Measurements from ENCODE around the gene GALNT17. TPM values are rescaled to one million over a fixed set of nuclear protein-coding genes. Genes with fewer than 3 reads are reported as not detected.

Gene GALNT17
- polyA plus RNA-seq, 1 donor (not counting 4 experiments of a cell fraction or from before 2014, with no cell fraction given), result not detected

DNA sequence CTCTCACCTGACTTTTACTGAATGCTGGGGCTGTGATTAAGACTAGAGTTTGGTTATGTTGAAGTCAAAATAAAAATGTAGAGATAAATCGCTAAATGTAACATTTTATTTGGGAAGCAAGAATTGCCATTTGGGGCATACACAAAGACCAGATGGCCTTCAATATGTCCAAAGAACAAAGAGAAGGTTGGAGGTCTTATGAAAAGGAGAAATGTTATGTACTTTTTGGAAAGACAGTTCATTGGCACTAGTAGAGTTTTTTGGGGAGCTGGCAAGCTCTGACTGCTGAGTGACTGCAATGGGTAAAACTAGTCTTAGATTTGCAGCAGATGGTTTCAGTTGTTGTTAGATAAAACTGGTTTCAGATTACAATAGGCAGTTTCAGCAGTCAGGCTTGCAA lies 35.6 kb upstream of the GALNT17 start:
- no peak for DNase-seq (ENCODE audit: low read depth, low spot score)
- TF ChIP-seq, protein P1, sequence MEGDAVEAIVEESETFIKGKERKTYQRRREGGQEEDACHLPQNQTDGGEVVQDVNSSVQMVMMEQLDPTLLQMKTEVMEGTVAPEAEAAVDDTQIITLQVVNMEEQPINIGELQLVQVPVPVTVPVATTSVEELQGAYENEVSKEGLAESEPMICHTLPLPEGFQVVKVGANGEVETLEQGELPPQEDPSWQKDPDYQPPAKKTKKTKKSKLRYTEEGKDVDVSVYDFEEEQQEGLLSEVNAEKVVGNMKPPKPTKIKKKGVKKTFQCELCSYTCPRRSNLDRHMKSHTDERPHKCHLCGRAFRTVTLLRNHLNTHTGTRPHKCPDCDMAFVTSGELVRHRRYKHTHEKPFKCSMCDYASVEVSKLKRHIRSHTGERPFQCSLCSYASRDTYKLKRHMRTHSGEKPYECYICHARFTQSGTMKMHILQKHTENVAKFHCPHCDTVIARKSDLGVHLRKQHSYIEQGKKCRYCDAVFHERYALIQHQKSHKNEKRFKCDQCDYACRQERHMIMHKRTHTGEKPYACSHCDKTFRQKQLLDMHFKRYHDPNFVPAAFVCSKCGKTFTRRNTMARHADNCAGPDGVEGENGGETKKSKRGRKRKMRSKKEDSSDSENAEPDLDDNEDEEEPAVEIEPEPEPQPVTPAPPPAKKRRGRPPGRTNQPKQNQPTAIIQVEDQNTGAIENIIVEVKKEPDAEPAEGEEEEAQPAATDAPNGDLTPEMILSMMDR (optimal IDR thresholded peaks at IDR 0.05 in 1 of 3, IDR thresholded peaks at IDR 0.05 in 1 of 3, conservative IDR thresholded peaks at IDR 0.05 in 1 of 3; ENCODE audit: extremely low read depth in 1 of 3, insufficient read depth in 2 of 3, low read length in 3 of 3), result no peak
- no peak for TF ChIP-seq EZH2 (IDR thresholded peaks at IDR 0.05; ENCODE audit: low read length)
- Histone ChIP-seq H3K9me3 (ENCODE audit: control insufficient read depth, low read depth, low read length) (peaks cover 3% of the 10 kb centered on the region), H3K9me1 (ENCODE audit: control insufficient read depth, extremely low read depth, insufficient read depth, low read length) (no peaks in the 10 kb centered on the region), H3K36me3 (ENCODE audit: control insufficient read depth in 2 of 2, extremely low read depth in 1 of 2, insufficient read depth in 2 of 2, low read length in 2 of 2) (no peaks in the 10 kb centered on the region), H3K79me2 (ENCODE audit: control insufficient read depth, insufficient read depth, low read length) (no peaks in the 10 kb centered on the region), H3K4me1 (ENCODE audit: control insufficient read depth, extremely low read depth, insufficient read depth, low read length) (no peaks in the 10 kb centered on the region), H3K4me2 (ENCODE audit: control insufficient read depth, extremely low read depth, insufficient read depth, low read depth, low read length) (no peak overlapping the region), H4K20me1 (ENCODE audit: control insufficient read depth, extremely low read depth, insufficient read depth, low read length) (no peaks in the 10 kb centered on the region), H3K9ac (ENCODE audit: control insufficient read depth, extremely low read depth, insufficient read depth, low read length) (no peak overlapping the region), H2AFZ (ENCODE audit: control insufficient read depth, low read length) (no peak overlapping the region), H3K27ac (ENCODE audit: control insufficient read depth, insufficient read depth, low read length) (no peak overlapping the region), H3K27me3 (ENCODE audit: control insufficient read depth, extremely low read depth, insufficient read depth, low read length) (no peaks in the 10 kb centered on the region), H3K4me3 (ENCODE audit: control insufficient read depth in 2 of 3, extremely low read depth in 1 of 3, insufficient read depth in 2 of 3, low read depth in 1 of 3, low read length in 3 of 3) (no peak overlapping the region)
- dilution Hi-C loops (cut with MboI; ENCODE audit: extremely low pct_ligation_motif_present, low sequenced_read_pairs), result no loop called here
- FAIRE-seq, result no peak

DNA sequence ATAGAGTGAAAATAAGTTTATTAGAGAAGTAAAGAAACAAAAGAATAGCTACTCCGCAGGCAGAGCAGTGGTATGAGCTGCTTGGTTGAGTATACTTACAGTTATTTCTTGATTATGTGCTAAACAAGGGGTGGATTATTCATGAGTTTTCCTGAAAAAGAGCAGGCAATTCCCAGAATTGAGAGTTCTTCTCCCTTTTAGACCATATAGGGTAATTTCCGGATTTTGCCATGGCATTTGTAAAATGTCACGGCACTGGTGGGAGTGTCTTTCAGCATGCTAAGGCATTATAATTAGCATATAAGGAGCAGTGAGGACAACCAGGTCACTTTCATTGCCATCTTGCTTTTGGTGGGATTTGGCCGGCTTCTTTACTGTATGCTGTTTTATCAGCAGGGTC lies 25.7 kb upstream of the GALNT17 start:
- dilution Hi-C loops (cut with MboI; ENCODE audit: extremely low pct_ligation_motif_present, low sequenced_read_pairs), result no loop called here
- H4K20me1 ChIP-seq (ENCODE audit: control insufficient read depth, extremely low read depth, insufficient read depth, low read length), result no peaks in the 10 kb centered on the region
- DNase-seq (ENCODE audit: low read depth, low spot score) (no peak), FAIRE-seq (no peak)
- H2AFZ ChIP-seq (ENCODE audit: control insufficient read depth, low read length), result no peak overlapping the region
- no peaks in the 10 kb centered on the region for H3K79me2 ChIP-seq (ENCODE audit: control insufficient read depth, insufficient read depth, low read length)
- H3K27ac ChIP-seq (ENCODE audit: control insufficient read depth, insufficient read depth, low read length), result no peak overlapping the region
- no peak overlapping the region for H3K4me2 ChIP-seq (ENCODE audit: control insufficient read depth, extremely low read depth, insufficient read depth, low read depth, low read length)
- TF ChIP-seq, protein P1 (optimal IDR thresholded peaks at IDR 0.05 in 1 of 3, IDR thresholded peaks at IDR 0.05 in 1 of 3, conservative IDR thresholded peaks at IDR 0.05 in 1 of 3; ENCODE audit: extremely low read depth in 1 of 3, insufficient read depth in 2 of 3, low read length in 3 of 3), result no peak
- no peak for TF ChIP-seq EZH2 (IDR thresholded peaks at IDR 0.05; ENCODE audit: low read length)
- no peaks in the 10 kb centered on the region for H3K9me3 ChIP-seq (ENCODE audit: control insufficient read depth, low read depth, low read length)
- H3K9ac ChIP-seq (ENCODE audit: control insufficient read depth, extremely low read depth, insufficient read depth, low read length), result no peak overlapping the region
- H3K9me1 ChIP-seq (ENCODE audit: control insufficient read depth, extremely low read depth, insufficient read depth, low read length), result no peaks in the 10 kb centered on the region
- H3K4me1 ChIP-seq (ENCODE audit: control insufficient read depth, extremely low read depth, insufficient read depth, low read length), result no peaks in the 10 kb centered on the region
- no peaks in the 10 kb centered on the region for H3K36me3 ChIP-seq (ENCODE audit: control insufficient read depth in 2 of 2, extremely low read depth in 1 of 2, insufficient read depth in 2 of 2, low read length in 2 of 2)
- no peak overlapping the region for H3K4me3 ChIP-seq (ENCODE audit: control insufficient read depth in 2 of 3, extremely low read depth in 1 of 3, insufficient read depth in 2 of 3, low read depth in 1 of 3, low read length in 3 of 3)
- H3K27me3 ChIP-seq (ENCODE audit: control insufficient read depth, extremely low read depth, insufficient read depth, low read length), result no peaks in the 10 kb centered on the region
